Stomach (tissue), 4 donors: ENCODE data around the gene ISG20L2.

Experiments used
- EP300 ChIP-seq: sonication (generic); formaldehyde crosslinking; IDR thresholded peaks from one replicate; pipeline ENCODE4 v1.6.1; 2017; ENCODE audit warnings: antibody characterized with exemption
- POLR2A ChIP-seq, 4 donors: fragments of 450-650 bp; IDR thresholded peaks; one replicate each; pipeline ENCODE4 v1.6.1; 2016; ENCODE audit warnings: antibody characterized with exemption in 4 of 4, control low read depth in 2 of 4, mild to moderate bottlenecking in 1 of 4, moderate library complexity in 1 of 4
- POLR2AphosphoS5 ChIP-seq, 3 donors: sonication (generic); formaldehyde crosslinking; IDR thresholded peaks; one replicate each; pipeline ENCODE4 v1.6.1; 2016; ENCODE audit warnings: antibody characterized with exemption in 3 of 3
- TF ChIP-seq, protein P1 (sequence below), 7 experiments: fragments of 450-650 bp in 4 of 7; fragments of 200-600 bp in 3 of 7; sonication (generic) in 3 of 7; IDR thresholded peaks; one replicate each; pipeline ENCODE4 v1.5.1; 2016 to 2019; ENCODE audit warnings: antibody characterized with exemption in 7 of 7, control low read depth in 2 of 7, mild to moderate bottlenecking in 1 of 7

DNA sequence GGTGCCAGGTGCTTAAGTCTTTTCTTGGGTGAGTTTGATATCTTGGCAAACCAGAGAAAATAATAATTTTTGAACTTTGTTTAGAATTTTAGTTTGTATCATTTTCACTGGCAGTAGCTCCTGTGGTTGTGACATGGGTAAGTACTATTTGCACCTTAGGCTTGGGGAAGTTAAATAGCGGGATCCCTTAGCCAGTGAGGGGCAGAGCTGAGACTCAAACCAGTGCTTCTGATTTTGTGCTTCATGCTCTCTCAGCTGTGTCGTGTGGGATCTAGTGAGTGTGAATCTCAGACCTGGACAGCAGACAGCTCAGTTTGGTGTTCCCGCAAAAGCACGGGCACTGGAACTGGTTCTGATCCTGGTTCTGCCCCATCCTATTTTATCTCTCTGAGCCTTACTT is 48.4 kb upstream of the ISG20L2 start:
- TF ChIP-seq, protein P1, sequence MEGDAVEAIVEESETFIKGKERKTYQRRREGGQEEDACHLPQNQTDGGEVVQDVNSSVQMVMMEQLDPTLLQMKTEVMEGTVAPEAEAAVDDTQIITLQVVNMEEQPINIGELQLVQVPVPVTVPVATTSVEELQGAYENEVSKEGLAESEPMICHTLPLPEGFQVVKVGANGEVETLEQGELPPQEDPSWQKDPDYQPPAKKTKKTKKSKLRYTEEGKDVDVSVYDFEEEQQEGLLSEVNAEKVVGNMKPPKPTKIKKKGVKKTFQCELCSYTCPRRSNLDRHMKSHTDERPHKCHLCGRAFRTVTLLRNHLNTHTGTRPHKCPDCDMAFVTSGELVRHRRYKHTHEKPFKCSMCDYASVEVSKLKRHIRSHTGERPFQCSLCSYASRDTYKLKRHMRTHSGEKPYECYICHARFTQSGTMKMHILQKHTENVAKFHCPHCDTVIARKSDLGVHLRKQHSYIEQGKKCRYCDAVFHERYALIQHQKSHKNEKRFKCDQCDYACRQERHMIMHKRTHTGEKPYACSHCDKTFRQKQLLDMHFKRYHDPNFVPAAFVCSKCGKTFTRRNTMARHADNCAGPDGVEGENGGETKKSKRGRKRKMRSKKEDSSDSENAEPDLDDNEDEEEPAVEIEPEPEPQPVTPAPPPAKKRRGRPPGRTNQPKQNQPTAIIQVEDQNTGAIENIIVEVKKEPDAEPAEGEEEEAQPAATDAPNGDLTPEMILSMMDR (IDR thresholded peaks at IDR 0.05), result no peak
- TF ChIP-seq POLR2A (IDR thresholded peaks at IDR 0.05), result no peak
- TF ChIP-seq POLR2AphosphoS5 (IDR thresholded peaks at IDR 0.05), result no peak
- TF ChIP-seq EP300, result no peak
